Colon (tissue), 2 donors: ENCODE results near the gene TNFAIP8L1.

Source experiments
- FAIRE-seq: peaks from 2 replicates; lab custom pipeline; 2012; peaks lifted over from hg19 to GRCh38; lab: Jason Lieb, UNC
- donor health status: control.
- donor health status: control.

Gene TNFAIP8L1

GRCh38 chr19:4650159-4650558 is 10.8 kb downstream of the TNFAIP8L1 start:
- no peak for FAIRE-seq

GRCh38 chr19:4652075-4652474 is 12.8 kb downstream of the TNFAIP8L1 start:
- no peak for FAIRE-seq

DNA sequence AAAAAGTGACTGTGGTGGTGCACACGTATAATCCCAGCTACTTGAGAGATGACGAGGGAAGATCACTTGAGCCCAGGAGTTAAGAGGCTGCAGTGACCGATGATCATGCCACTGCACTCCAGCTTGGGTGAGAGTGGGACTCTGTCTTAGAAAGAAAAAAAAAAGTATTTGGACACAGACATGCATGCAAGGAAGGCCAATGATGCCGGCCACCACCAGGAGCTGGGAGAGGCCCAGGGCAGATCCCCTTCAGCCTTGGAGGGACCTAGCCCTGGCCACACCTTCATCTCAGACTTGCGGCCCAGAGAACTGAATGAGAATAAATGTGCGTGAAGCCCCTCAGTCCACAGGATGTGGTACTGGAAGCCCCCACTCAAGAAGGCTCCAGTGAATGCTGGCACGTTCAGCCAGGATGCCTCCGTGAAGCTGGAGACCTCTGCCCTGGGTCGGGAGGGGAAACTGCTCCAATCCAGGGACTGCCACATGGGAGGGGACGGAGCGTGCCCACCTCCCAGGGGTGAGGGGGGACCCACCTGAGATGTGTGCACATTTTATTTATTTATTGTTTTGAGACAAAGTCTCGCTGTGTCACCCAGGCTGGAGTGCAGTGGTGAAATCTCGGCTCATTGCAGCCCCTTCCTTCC is 14.6 kb downstream of the TNFAIP8L1 start:
- FAIRE-seq, result no peak

- FAIRE-seq, result no peak
These were observed 15.4 kb downstream of the TNFAIP8L1 start for GRCh38 chr19:4654437-4655361.

GRCh38 chr19:4656102-4656501 is 16.8 kb downstream of the TNFAIP8L1 start:
- no peak for FAIRE-seq

DNA sequence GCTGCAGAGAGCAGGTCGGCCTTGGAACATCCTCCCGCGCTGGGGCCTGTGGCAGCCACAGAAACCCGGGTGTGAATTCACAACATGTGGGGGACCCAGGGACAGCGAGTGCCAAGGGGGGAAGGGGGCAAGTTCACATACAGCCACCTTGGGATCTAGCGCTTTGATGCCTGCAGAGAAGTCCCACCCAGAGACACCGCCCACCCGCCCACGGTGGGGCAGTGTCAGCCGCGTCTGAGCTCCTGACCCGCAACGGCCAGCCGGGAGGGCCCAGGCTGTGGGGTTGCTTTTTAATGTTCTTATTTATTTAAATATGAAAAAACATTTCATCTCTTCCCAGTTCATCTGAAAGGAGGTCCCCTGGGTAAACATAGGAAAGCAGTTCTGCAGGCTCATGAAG is 17.9 kb downstream of the TNFAIP8L1 start:
- no peak for FAIRE-seq

DNA sequence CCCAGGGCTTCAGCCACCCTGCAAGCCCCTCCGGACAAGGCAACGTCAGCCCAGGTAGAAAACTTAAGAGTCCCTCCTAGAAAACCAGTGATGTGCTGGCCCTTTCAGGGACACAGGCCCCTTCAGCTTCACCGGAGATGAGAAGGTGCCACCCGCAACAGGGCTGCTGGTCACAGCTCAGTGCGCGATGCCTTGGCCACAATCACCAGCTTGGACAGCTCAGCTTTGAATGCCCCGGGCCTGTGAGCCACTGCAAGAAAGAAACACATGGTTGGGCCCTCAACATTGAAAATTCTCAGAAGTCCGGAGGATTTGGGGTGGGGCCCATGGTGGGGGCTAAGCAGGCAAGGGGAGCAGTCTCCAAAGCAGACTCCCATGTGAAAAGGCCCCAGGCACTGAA is 18.5 kb downstream of the TNFAIP8L1 start:
- no peak for FAIRE-seq

- no peak for FAIRE-seq
These were observed 21.0 kb downstream of the TNFAIP8L1 start for GRCh38 chr19:4660181-4660791.

DNA sequence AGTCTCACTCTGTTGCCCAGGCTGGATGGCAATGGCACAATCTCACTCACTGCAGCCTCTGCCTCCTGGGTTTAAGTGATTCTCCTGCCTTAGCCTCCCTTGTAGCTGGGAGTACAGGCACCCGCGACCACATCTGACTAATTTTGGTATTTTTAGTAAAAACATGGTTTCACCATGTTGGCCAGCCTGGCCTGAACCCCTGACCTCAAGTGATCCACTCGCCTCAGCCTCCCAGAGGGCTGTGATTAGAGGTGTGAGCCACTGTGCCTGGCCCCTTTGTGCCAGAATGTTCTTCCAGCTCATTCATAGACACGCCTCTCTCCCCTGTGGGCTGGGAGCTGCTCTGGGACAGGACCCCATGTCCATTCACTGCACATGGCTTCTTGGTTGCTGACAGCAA is 21.7 kb downstream of the TNFAIP8L1 start:
- no peak for FAIRE-seq

DNA sequence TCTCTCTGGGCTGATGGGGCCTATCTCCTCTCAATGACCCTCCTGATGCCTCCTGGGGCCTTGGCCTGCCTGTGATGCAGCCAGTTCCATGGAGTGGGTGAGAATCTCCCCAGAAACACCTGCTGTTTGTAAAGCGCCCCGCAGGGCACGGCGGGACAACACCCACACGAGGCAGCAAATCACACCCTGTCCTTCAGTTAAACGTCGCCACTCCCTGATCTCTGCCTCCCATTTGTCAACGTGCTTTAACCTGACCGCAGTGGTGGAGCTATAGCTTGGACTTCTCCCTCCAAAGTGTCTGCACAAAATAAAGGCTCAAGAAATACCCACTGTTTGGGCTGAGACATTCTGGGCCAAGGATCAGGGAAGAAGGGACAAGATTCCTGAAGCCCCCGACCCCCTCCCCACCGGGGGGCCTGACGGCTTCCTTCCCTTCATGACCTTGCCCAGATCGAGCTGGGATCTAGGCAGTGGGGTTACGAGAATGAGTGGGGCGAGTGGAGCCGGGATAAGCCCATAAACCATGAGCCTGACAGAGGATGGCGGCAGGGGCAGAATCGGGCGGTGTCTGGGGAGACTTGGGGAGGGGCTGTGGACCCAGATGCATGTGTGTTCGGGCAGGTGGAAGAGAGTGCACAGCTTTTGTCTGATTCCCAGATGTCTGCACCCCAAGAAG is 22.8 kb downstream of the TNFAIP8L1 start:
- FAIRE-seq, result no peak

GRCh38 chr19:4662812-4663211 is 23.5 kb downstream of the TNFAIP8L1 start:
- FAIRE-seq, result no peak

- FAIRE-seq, result no peak
These were observed 25.3 kb downstream of the TNFAIP8L1 start for GRCh38 chr19:4664642-4665041.

GRCh38 chr19:4669723-4670480 is 30.6 kb downstream of the TNFAIP8L1 start, which contains the start of gene MYDGF:
Gene MYDGF (minus strand): TSS chr19:4670342. CDS start chr19:4670334, 8 bp downstream.
- no peak for FAIRE-seq

DNA sequence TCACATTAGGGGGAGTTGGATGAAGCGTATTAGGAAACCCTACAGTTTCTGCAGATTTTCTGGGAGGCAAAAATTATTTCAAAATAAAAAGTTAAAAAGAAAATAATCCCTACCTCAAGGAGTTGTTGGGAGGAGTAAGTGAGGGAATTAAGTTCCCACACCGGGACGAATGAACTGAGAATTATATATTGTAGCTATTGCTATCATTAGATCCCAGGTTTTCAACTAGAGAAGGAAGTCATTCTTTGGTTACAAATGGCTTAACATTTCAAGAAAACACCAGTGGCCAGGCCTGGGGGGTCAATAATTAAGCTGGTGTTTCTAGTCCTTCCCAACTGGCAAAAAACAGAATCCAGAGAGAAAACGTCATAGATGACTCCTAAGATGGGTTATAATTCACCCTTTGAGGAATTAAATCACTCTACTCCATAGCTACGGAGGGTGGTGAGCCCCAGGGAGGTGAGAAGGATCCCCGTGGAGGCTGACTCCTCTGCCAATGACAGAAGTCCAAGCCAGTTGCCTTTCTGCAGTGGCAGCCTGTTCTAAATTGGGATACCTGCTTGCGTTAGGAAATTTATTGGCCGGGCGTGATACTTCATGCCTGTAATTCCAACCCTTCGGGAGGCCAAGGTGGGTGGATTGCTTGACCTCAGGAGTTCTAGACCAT is 32.0 kb downstream of the TNFAIP8L1 start:
- FAIRE-seq, result no peak

DNA sequence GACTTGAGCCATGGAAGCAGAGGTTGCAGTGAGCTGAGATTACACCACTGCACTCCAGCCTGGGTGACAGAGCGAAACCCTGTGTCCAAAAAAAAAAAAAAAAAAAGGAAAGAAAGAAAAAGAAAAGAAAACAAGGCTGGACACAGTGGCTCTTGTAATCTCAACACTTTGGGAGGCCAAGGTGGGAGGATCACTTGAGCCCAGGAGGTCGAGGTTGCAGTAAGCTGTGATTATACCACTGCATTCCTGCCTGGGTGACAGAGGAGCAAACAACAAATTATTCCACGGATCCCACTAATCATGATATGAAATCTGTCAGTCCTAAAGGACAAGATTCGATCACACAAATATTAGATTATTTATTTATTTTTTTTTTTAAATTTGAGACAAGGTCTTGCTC is 33.9 kb downstream of the TNFAIP8L1 start:
- no peak for FAIRE-seq

DNA sequence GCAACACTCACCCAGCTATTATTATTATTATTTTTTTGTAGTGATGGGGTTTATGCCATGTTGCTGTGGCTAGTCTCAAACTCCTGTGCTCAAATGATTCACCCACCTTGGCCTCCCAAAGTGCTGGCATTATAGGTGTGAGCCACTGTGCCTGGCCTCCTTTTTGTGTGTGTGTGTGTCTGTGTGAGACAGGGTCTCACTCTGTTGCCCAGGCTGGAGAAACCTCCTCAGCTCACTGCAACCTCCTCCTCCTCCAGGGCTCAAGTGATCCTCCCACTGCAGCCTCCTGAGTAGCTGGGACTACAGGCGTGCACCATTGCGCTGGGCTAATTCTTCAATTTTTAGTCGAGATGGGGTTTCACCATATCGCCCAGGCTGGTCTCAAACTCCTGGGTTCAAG is 34.4 kb downstream of the TNFAIP8L1 start:
- no peak for FAIRE-seq

GRCh38 chr19:4675346-4675745 is 36.0 kb downstream of the TNFAIP8L1 start:
- no peak for FAIRE-seq

DNA sequence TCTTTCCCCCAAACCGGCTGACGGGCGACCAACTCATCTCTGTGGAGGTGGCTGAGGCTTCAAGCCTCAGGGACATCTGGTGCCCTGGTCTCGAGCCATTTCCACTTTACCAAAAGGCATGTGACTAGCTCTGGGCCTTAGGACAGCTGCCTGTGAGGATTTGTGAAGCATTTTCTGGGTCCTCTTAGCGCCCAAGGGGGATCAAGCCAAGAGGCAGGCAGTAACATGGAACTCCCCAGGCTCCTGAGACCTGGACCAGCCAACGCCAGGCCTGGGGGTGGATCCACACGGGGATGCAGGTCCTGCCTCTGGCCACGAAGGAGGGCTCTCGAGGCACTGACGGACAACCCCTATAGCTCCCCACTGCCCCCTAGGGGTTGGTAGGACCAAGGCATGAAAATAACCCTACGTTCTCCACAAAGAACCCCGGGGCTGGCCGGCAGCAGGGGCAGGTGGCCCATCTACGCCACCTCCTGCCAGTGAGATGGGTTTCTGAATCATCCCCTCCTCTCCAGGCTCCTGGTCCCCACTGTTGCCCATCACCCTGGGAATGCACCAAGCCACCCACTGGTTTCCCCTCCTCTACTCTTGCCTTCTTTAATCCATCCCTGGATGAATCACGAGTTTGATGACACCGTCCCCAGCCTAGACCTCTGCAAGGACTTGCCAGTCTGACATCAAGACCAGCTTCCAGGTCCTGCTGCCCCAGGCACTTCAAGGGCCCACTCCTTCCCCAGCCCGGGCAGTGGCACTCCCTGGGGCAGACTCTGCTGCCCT is 37.8 kb downstream of the TNFAIP8L1 start:
- no peak for FAIRE-seq

GRCh38 chr19:4678881-4679790 is 39.8 kb downstream of the TNFAIP8L1 start:
- no peak for FAIRE-seq
